ENCODE data around the gene TRIM33. TPM values are rescaled to one million over a fixed set of nuclear protein-coding genes. Genes with fewer than 3 reads are reported as not detected.

TRIM33 gene
- total RNA-seq, 1 donor from 2014 or later = 75.4 TPM

GRCh38 chr1:114436799-114437198 lies 74.2 kb downstream of the TRIM33 start:
- H3K27ac Mint-ChIP-seq = no peak overlapping the region

DNA sequence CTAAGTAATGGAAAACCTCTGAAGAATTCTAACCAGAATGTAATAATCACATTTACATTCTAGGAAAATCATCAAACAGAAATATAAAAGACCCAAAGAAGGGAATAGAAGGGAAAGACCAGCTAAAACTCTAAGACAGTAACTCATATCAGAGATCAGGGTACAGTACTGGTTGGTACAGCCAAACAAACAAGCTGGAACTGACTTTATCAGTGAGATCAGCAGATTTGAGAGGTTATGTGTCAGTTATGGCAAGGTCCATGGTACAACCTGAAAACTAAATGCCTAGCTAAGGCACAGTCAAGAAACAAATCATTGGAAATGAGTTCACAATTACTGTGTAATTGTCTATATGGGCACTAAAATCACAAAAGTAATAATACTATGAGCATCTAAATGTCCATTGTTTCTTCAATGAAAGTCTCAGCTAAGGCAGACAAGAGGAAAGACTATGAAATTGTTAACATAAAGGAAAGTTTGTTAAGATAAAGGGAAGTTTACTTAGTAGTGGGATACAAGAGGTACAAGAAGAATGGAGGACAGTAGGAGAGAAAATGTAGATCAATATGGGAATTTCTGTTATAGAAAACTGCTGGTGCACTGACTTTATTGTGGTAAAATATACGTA lies 75.8 kb downstream of the TRIM33 start:
- Histone ChIP-seq H3F3A (ENCODE audit: low read depth) (no peaks in the 10 kb centered on the region), H2AFZ (replicated peaks) (no peak overlapping the region), H3K36me3 (peaks cover 10% of the 10 kb centered on the region), H3K4me3 (no peak overlapping the region), H3K27ac (no peak overlapping the region), H3K79me2 (ENCODE audit: low read depth) (peaks cover 54% of the 10 kb centered on the region), H3K9me3 (ENCODE audit: low read depth) (no peaks in the 10 kb centered on the region), H3K27me3 (no peaks in the 10 kb centered on the region), H3K4me1 (no peaks in the 10 kb centered on the region), H3K9ac (no peak overlapping the region), H4K20me1 (ENCODE audit: low read depth) (peaks cover 16% of the 10 kb centered on the region), H3K4me2 (no peak overlapping the region)
- no peak for DNase-seq (ENCODE audit: low spot score)
- TF ChIP-seq EZH2 (IDR thresholded peaks at IDR 0.05) (no peak), CTCF (IDR thresholded peaks at IDR 0.05) (no peak), EZH2phosphoT487 (IDR thresholded peaks at IDR 0.05) (no peak)
- Mint-ChIP-seq H3K9me3 (no peaks in the 10 kb centered on the region), H3K27ac (no peak overlapping the region), H3K36me3 (peaks cover 22% of the 10 kb centered on the region), H3K4me3 (no peak overlapping the region), H3K27me3 (ENCODE audit: insufficient read depth, low read depth) (no peaks in the 10 kb centered on the region), H3K4me1 (no peaks in the 10 kb centered on the region)

More at GRCh38 chr1:114436799-114437198, 74.2 kb downstream of the TRIM33 start:
- Histone ChIP-seq H4K20me1 (ENCODE audit: low read depth) (peaks cover 16% of the 10 kb centered on the region), H3K9me3 (ENCODE audit: low read depth) (no peaks in the 10 kb centered on the region), H3K27ac (no peak overlapping the region), H3K4me2 (no peak overlapping the region), H3F3A (ENCODE audit: low read depth) (no peaks in the 10 kb centered on the region), H3K79me2 (ENCODE audit: low read depth) (peaks cover 66% of the 10 kb centered on the region), H3K4me3 (no peak overlapping the region), H3K36me3 (peaks cover under 1% of the 10 kb centered on the region), H3K9ac (no peak overlapping the region), H3K27me3 (no peaks in the 10 kb centered on the region), H2AFZ (replicated peaks) (no peak overlapping the region), H3K4me1 (no peaks in the 10 kb centered on the region)
- Mint-ChIP-seq H3K4me3 (no peak overlapping the region), H3K9me3 (no peaks in the 10 kb centered on the region), H3K27me3 (ENCODE audit: insufficient read depth, low read depth) (no peaks in the 10 kb centered on the region), H3K36me3 (peaks cover 29% of the 10 kb centered on the region), H3K4me1 (no peaks in the 10 kb centered on the region)
- no peak for DNase-seq (ENCODE audit: low spot score)
- TF ChIP-seq EZH2 (IDR thresholded peaks at IDR 0.05) = no peak
- no peak for TF ChIP-seq EZH2phosphoT487 (IDR thresholded peaks at IDR 0.05)
- TF ChIP-seq CTCF (IDR thresholded peaks at IDR 0.05) = no peak

GRCh38 chr1:114431026-114431425 lies 80.0 kb downstream of the TRIM33 start:
- H3K36me3 ChIP-seq = peaks cover 20% of the 10 kb centered on the region
- no peaks in the 10 kb centered on the region for H3K4me1 ChIP-seq
- no peaks in the 10 kb centered on the region for H3K9me3 Mint-ChIP-seq
- H3K9ac ChIP-seq = no peak overlapping the region
- H3K4me3 Mint-ChIP-seq = no peak overlapping the region
- no peak overlapping the region for H3K4me2 ChIP-seq
- H3K36me3 Mint-ChIP-seq = peaks cover 11% of the 10 kb centered on the region
- DNase-seq (ENCODE audit: low spot score) = no peak
- H3K27ac ChIP-seq = no peak overlapping the region
- no peak overlapping the region for H3K4me3 ChIP-seq
- TF ChIP-seq EZH2phosphoT487 (IDR thresholded peaks at IDR 0.05) = no peak
- TF ChIP-seq EZH2 (IDR thresholded peaks at IDR 0.05) = no peak
- TF ChIP-seq CTCF (IDR thresholded peaks at IDR 0.05) = no peak
- H2AFZ ChIP-seq (replicated peaks) = no peak overlapping the region
- no peaks in the 10 kb centered on the region for H3K9me3 ChIP-seq (ENCODE audit: low read depth)
- peaks cover 16% of the 10 kb centered on the region for H3K79me2 ChIP-seq (ENCODE audit: low read depth)
- no peaks in the 10 kb centered on the region for H3K27me3 ChIP-seq
- H3F3A ChIP-seq (ENCODE audit: low read depth) = peaks cover 3% of the 10 kb centered on the region
- no peak overlapping the region for H3K27ac Mint-ChIP-seq
- H4K20me1 ChIP-seq (ENCODE audit: low read depth) = peaks cover 7% of the 10 kb centered on the region
- no peaks in the 10 kb centered on the region for H3K27me3 Mint-ChIP-seq (ENCODE audit: insufficient read depth, low read depth)
- H3K4me1 Mint-ChIP-seq = no peaks in the 10 kb centered on the region

All from neural progenitor cell (in vitro differentiated cells).